Pancreas (tissue), 10 donors: ENCODE measurements around the gene RNF224. TPM values are rescaled to one million over a fixed set of nuclear protein-coding genes. Genes with fewer than 3 reads are reported as not detected.
"Not testable (repeated sequence)": the region's sequence is repeated elsewhere in the genome, so short reads cannot be mapped to it uniquely, and the experiment has no call there.

Experiments used
- ATAC-seq, 4 donors: fragments of 200-7000 bp; cut with Tn5 transposase; one replicate each; pipeline versions ENCODE4 v1.8.0 to v1.9.1; 2020; ENCODE audit warnings: mild to moderate bottlenecking in 4 of 4, moderate library complexity in 4 of 4
- DNase-seq, 6 donors: peaks; one replicate each; pipeline ENCODE4 v3.0.0-alpha.2; 2020
- FAIRE-seq: peaks from 2 replicates; lab custom pipeline; 2012; peaks lifted over from hg19 to GRCh38; lab: Jason Lieb, UNC
- H3K27ac ChIP-seq, 4 donors: fragments of 200-600 bp; sonication (generic); 1 replicate in 3 of 4; 2 replicates in 1 of 4; pipeline versions ENCODE4 v1.5.0 to v1.8.0; 2020
- H3K27me3 ChIP-seq, 4 donors: fragments of 200-600 bp; one replicate each; pipeline ENCODE4 v1.8.0; 2021
- H3K36me3 ChIP-seq, 3 donors: fragments of 200-600 bp; sonication (generic) in 1 of 3; one replicate each; pipeline versions ENCODE4 v1.5.0 to v1.8.0; 2020 to 2021
- H3K4me1 ChIP-seq, 3 donors: fragments of 200-600 bp; one replicate each; pipeline ENCODE4 v1.8.0; 2021
- H3K4me3 ChIP-seq, 4 donors: fragments of 200-600 bp; sonication (generic) in 2 of 4; one replicate each; pipeline versions ENCODE4 v1.5.0 to v1.8.0; 2020 to 2021
- H3K9me3 ChIP-seq, 4 donors: fragments of 200-600 bp; one replicate each; pipeline ENCODE4 v1.8.0; 2021
- CTCF ChIP-seq, 4 donors: fragments of 200-600 bp; sonication (generic) in 3 of 4; IDR thresholded peaks; one replicate each; pipeline versions ENCODE4 v1.5.0 to v1.8.0; 2021; ENCODE audit warnings: antibody characterized with exemption in 4 of 4
- WGBS, 2 donors: extraction: QIAGEN DNeasy Blood & Tissue Kit; methylation state at CpG; one replicate each; pipeline ENCODE4 v1.1.7; 2013; 5-methylcytosine and 5-hydroxymethylcytosine counted together
- intact Hi-C, 3 donors: fragments of 100-400 bp; cut with DNase I; formaldehyde crosslinking; loops; one replicate each; pipeline versions ENCODE4 v1.11.1 to v1.14.2; 2022
- polyA plus RNA-seq, 2 donors: library from polyadenylated mRNA; stranded (reverse); fragments of 200-250 nt; gene quantifications; one replicate each; pipeline ENCODE4 v1.2.3, GENCODE V29; 2013
- total RNA-seq, 6 donors: library from RNA; stranded (reverse); fragmentation: NEBNext Ultra II Directional in 4 of 6; extraction: Animal tissue kit (Norgen Biotek cat#: 25700) in 4 of 6; gene quantifications; one replicate each; pipeline versions ENCODE4 v1.2.1 to v1.2.4, GENCODE V29; 2021 to 2023
- donor health status: healthy with polysubstance abuse.
- donor health status: DM: no; HTN: no; CAD: no; lungs with moderate emphysema.
- donor health status: DM: no; HTN: no; CAD: no.
- donor health status: control.
- donor health status: control.
- donor health status: Bipolar disorder and iron deficiency.
- donor health status: DM: yes; HTN: yes; CAD: no.
- donor health status: DM: no; HTN: no; CAD: no.
- donor health status: DM: no; HTN: no; CAD: no.
- donor health status: DM: yes; HTN: yes; CAD: no.

Gene RNF224
- total and polyA plus RNA-seq, 8 donors, result 0.09 to 0.61 (median 0.61) TPM; not detected in 5

- peak overlapping the region; percentile 76 to 91 (median 82) for H3K27ac ChIP-seq
- peak overlapping the region; percentile 57 to 97 (median 93) for H3K4me3 ChIP-seq
- peaks cover 9 to 32% (median 22%) of the 10 kb centered on the region in 3 donors for H3K4me1 ChIP-seq
- peaks cover 7 to 11% (median 8%) of the 10 kb centered on the region in 3 donors for H3K36me3 ChIP-seq
- ATAC-seq (peak; percentile 22 to 55 (median 36)), FAIRE-seq (no peak), DNase-seq (peak; percentile 80 to 92 (median 86))
- no peaks in the 10 kb centered on the region for H3K9me3 ChIP-seq
- WGBS, 2 donors, result 1% methylated on average over 47 to 83 of the region's 83 CpGs
- TF ChIP-seq CTCF (IDR thresholded peaks at IDR 0.05), result no peak
- H3K27me3 ChIP-seq, result no peaks in the 10 kb centered on the region
- intact Hi-C loops, result no loop called here
These were observed 14.4 kb downstream of the RNF224 start for GRCh38 chr9:137241490-137242268.

GRCh38 chr9:137242269-137243203, 15.2 kb downstream of the RNF224 start:
- Histone ChIP-seq H3K4me1 (peaks cover 3 to 26% (median 18%) of the 10 kb centered on the region in 3 donors), H3K27ac (peak overlapping the region; percentile 76 to 91 (median 82)), H3K9me3 (no peaks in the 10 kb centered on the region), H3K4me3 (peak overlapping the region; percentile 57 to 97 (median 93)), H3K36me3 (peaks cover 7 to 11% (median 8%) of the 10 kb centered on the region in 3 donors), H3K27me3 (no peaks in the 10 kb centered on the region)
- no peak for FAIRE-seq
- DNase-seq, result peak in 3 of 6 donors; percentile 53 to 80 (median 64)
- ATAC-seq, result no peak
- no peak for TF ChIP-seq CTCF (IDR thresholded peaks at IDR 0.05)
- intact Hi-C loops, result no loop called here
- 25 to 27% methylated on average over 36 of the region's 36 CpGs for WGBS, 2 donors

DNA sequence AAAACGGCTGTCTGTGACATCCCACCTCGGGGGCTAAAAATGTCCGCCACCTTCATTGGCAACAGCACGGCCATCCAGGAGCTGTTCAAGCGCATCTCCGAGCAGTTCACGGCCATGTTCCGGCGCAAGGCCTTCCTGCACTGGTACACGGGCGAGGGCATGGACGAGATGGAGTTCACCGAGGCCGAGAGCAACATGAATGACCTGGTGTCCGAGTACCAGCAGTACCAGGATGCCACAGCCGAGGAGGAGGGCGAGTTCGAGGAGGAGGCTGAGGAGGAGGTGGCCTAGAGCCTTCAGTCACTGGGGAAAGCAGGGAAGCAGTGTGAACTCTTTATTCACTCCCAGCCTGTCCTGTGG, 15.9 kb downstream of the RNF224 start:
- H3K36me3 ChIP-seq, result peaks cover 7 to 11% (median 8%) of the 10 kb centered on the region in 3 donors
- intact Hi-C loops, H3K27me3 ChIP-seq, FAIRE-seq, H3K9me3 ChIP-seq, ATAC-seq: not testable (repeated sequence)
- peaks cover 0 to 26% (median 18%) of the 10 kb centered on the region in 3 donors for H3K4me1 ChIP-seq
- WGBS, 2 donors, result 47 to 57% methylated on average over 18 of the region's 18 CpGs
- H3K27ac ChIP-seq, result peak overlapping the region in 2 of 4 donors; percentile 81 to 91
- peak overlapping the region in 3 of 4 donors; percentile 57 to 97 (median 97) for H3K4me3 ChIP-seq
- DNase-seq, result peak in 1 of 6 donors; percentile 40

DNA sequence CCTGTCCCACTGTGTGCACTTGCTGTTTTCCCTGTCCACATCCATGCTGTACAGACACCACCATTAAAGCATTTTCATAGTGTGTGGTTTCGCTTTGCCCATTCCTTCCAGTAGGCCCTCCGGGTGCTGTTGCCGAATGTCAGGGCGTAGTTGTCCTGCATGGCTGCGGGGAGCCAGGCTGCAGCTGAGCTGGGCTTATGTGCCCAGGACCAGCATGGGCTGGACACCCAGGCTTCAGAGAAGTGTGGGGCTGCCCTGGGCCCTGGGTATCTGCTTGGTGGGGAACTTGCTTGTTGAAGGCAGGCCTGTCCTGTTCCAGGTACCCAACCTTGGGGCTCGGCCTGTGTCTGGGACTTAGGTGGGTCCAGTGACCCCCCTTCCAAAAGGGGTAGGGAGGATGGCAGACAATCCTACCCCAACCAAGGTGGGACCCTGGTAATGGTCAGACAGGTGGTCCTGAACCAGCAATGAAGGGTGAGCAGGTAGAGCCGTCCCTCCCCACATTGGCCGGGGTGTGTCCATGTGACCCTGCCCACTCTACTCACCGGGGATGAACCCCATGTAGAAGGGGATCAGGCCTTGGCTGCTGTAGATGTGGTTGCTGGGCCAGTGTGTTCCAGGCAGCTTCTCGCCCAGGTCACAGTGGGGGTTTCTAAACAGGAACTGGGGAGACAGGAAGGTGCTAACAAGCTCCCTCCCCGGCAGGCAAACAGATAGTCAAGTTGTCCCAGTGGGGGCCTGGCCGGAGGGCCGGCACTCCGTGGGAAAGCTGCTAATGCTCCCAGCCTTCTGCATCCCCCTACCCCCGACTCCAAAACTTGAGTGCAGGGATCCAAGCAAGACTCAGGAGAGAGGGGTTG, 16.6 kb downstream of the RNF224 start:
- intact Hi-C loops, result no loop called here
- 49 to 53% methylated on average over 15 of the region's 15 CpGs for WGBS, 2 donors
- peak in 3 of 6 donors; percentile 43 to 76 (median 50) for DNase-seq
- Histone ChIP-seq H3K36me3 (peaks cover 7 to 11% (median 8%) of the 10 kb centered on the region in 3 donors), H3K9me3 (no peaks in the 10 kb centered on the region), H3K27me3 (no peaks in the 10 kb centered on the region), H3K4me1 (peaks cover 0 to 23% (median 18%) of the 10 kb centered on the region in 3 donors), H3K27ac (no peak overlapping the region), H3K4me3 (peak overlapping the region in 2 of 4 donors; percentile 97)
- ATAC-seq, result no peak
- TF ChIP-seq CTCF (IDR thresholded peaks at IDR 0.05), result no peak
- no peak for FAIRE-seq
